ENCODE measurements around the gene PNCK.

DNA sequence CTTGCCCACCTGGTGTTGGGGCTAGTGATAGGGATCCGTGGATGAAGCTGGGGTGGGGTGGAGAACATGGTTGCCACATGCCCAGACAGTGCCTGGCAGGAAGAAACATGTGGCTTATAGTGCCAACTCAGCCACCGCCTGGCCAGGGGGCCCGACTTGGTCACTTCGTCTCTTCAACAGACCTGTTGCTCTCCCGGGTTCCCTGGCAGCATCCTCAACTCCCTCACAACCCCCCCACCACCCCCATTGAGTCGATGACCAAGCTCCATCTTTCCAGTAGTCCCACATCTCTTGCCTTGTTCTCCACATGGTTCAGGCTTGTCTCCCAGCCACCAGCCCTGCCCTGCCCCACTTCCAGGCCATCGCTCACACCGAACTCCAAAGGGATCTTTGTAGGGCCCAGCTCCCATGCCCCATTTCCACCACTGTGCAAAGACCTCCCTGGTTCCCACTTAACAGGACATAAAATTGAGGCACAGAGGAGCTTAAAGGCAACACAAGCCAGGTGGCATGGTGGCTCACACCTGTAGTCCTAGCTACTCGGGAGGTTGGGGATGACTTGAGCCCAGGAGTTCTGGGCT, 7.8 kb downstream of the PNCK start:
- no peak for TF ChIP-seq NFRKB (IDR thresholded peaks at IDR 0.05)
- no peak for TF ChIP-seq ELF4 (IDR thresholded peaks at IDR 0.05)
